ENCODE results near the gene TOMM22. TPM values are rescaled to one million over a fixed set of nuclear protein-coding genes. Genes with fewer than 3 reads are reported as not detected.

Gene TOMM22
- total and polyA plus RNA-seq, 11 donors, result 32.3 to 82.1 (median 67.7) TPM

DNA sequence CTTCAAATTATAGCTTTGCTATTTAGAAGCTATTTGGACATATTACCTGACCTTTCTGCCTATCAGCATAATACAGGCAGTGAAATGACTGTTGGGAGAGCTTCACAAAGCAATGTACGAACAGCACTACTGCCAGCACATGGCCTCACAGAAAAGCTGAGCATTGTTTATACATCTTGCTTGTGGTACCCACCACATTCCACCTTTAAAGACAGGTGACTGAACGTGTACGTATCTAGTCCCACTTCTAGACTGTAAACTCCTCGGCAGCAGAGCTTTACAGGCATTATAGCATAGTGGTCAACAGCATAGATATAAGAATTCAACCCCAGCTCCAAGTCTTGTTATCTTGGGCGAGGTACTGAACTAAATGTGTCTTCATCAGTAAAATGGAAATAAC, 17.4 kb downstream of the TOMM22 start:
- Histone ChIP-seq H3K4me1 (peaks cover 23 to 59% (median 49%) of the 10 kb centered on the region in 12 donors), H3K36me3 (peaks cover 0 to 17% (median 3%) of the 10 kb centered on the region in 9 donors), H3K27ac (peak overlapping the region in 11 of 12 donors; percentile 57 to 99 (median 97)), H3K9me3 (no peaks in the 10 kb centered on the region), H3K27me3 (no peaks in the 10 kb centered on the region), H3K4me3 (peak overlapping the region; percentile 57 to 94 (median 76))
- ATAC-seq, result no peak
- TF ChIP-seq, protein P1, sequence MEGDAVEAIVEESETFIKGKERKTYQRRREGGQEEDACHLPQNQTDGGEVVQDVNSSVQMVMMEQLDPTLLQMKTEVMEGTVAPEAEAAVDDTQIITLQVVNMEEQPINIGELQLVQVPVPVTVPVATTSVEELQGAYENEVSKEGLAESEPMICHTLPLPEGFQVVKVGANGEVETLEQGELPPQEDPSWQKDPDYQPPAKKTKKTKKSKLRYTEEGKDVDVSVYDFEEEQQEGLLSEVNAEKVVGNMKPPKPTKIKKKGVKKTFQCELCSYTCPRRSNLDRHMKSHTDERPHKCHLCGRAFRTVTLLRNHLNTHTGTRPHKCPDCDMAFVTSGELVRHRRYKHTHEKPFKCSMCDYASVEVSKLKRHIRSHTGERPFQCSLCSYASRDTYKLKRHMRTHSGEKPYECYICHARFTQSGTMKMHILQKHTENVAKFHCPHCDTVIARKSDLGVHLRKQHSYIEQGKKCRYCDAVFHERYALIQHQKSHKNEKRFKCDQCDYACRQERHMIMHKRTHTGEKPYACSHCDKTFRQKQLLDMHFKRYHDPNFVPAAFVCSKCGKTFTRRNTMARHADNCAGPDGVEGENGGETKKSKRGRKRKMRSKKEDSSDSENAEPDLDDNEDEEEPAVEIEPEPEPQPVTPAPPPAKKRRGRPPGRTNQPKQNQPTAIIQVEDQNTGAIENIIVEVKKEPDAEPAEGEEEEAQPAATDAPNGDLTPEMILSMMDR (IDR thresholded peaks at IDR 0.05), result no peak
- TF ChIP-seq POLR2A (IDR thresholded peaks at IDR 0.05), result no peak
- no peak for DNase-seq
- intact Hi-C loops (cut with DNase I), result loop anchor here in 1 of 10 donors (10.0 kb wide), 1 partner anchor 194 kb away; the partner anchor contains the start of gene DDX17
- 37 to 43% (median 38%) methylated on average over 5 of the region's 5 CpGs for WGBS, 4 donors

DNA sequence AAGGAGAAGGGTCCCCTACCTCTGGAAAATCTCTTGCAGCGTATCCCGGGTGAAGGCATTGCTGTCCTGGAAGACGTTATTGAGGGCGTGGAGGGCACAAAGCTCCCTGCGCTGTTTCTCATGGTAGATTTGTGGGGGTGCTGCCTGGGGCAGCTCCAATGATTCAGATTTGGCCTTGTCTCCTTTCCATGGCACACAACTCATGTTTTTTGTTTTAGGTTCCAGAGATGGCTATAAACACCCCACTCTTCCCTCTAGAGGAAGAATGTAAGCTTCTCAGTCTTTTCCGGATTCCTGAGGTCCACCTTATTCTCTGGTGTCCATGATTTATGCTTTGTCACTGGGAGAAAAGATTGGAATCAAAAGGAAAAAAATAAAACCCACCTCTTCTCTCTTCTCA, 18.0 kb downstream of the TOMM22 start:
- DNase-seq (no peak), ATAC-seq (no peak)
- H3K27ac ChIP-seq, result peak overlapping the region; percentile 95 to 99 (median 98)
- no peaks in the 10 kb centered on the region for H3K9me3 ChIP-seq
- WGBS, 4 donors, result 4 to 19% (median 13%) methylated on average over 6 of the region's 6 CpGs
- intact Hi-C loops (cut with DNase I), result loop anchor here in 3 of 10 donors (2.0 to 10.0 kb wide), 3 partner anchors 17 to 645 kb away; partner anchors contain the start of genes DDX17 (in 1 of the 3) and PICK1 (in 1 of the 3)
- H3K27me3 ChIP-seq, result no peaks in the 10 kb centered on the region
- peaks cover 0 to 10% (median 0%) of the 10 kb centered on the region in 9 donors for H3K36me3 ChIP-seq
- peaks cover 23 to 63% (median 52%) of the 10 kb centered on the region in 12 donors for H3K4me1 ChIP-seq
- H3K4me3 ChIP-seq, result peak overlapping the region; percentile 57 to 94 (median 76)
- TF ChIP-seq POLR2A (IDR thresholded peaks at IDR 0.05), result no peak
- TF ChIP-seq, protein P1 (IDR thresholded peaks at IDR 0.05), result no peak

DNA sequence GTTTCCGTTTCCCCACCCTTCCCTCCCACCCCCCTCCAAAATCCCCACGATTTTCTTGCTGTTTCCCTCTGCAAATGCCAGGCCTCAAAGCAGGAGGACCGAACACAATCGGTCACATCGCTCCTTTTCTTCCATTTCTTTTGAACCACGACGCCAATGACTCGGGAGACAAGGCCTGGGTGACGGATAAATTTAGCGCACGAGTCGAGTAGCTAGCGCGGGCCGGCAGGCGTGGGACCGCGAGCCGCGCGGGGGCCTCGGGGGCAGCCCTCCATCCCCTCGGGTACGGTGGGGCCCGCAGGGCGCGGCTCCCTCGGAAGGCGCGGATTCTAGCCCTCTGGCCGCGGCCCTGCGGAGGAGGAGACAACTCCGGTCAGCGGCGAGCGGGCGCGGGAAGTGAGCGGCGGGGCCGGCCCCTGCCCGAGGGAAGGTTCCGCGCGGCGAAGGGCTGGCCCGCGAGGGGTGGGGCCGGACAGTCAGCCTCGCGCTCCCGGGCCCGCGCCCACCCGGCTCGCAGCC, 18.6 kb downstream of the TOMM22 start:
- intact Hi-C loops (cut with DNase I), result loop anchor here in 2 of 10 donors (2.0 to 10.0 kb wide), 2 partner anchors 18 to 646 kb away; partner anchors contain the start of gene PICK1 (in 1 of the 2)
- Histone ChIP-seq H3K27me3 (no peaks in the 10 kb centered on the region), H3K4me1 (peaks cover 23 to 62% (median 55%) of the 10 kb centered on the region in 12 donors), H3K27ac (peak overlapping the region; percentile 95 to 99 (median 98)), H3K9me3 (no peaks in the 10 kb centered on the region), H3K36me3 (peaks cover 0 to 7% (median 0%) of the 10 kb centered on the region in 9 donors), H3K4me3 (peak overlapping the region; percentile 57 to 94 (median 76))
- peak; percentile 80 to 91 (median 82) for DNase-seq
- 0% methylated on average over 14 to 57 of the region's 57 CpGs for WGBS, 4 donors
- peak in 3 of 4 donors; percentile 10 to 55 (median 47) for ATAC-seq
- TF ChIP-seq, protein P1 (IDR thresholded peaks at IDR 0.05), result no peak
- TF ChIP-seq POLR2A (IDR thresholded peaks at IDR 0.05), result no peak

All from heart left ventricle (tissue), 16 donors.